Stimulated activated CD8-positive, alpha-beta memory T cell treated with anti-CD3 and anti-CD28 coated beads, Interleukin-15, amount 100 ng/mL, for 24 hours (primary cell): ENCODE data around the gene ILF3.

Source experiments
- DNase-seq: peaks from one replicate; pipeline ENCODE4 v3.0.0-alpha.2; 2020; ENCODE audit warnings: low read depth

ILF3 gene

GRCh38 chr19:10730932-10731331, 76.8 kb downstream of the ILF3 start:
- DNase-seq: no peak

GRCh38 chr19:10735741-10736140, 81.6 kb downstream of the ILF3 start:
- DNase-seq: no peak

GRCh38 chr19:10736189-10736588, 82.0 kb downstream of the ILF3 start:
- DNase-seq: no peak

GRCh38 chr19:10736916-10737551, 82.9 kb downstream of the ILF3 start:
- no peak for DNase-seq

GRCh38 chr19:10737722-10738121, 83.6 kb downstream of the ILF3 start:
- no peak for DNase-seq

GRCh38 chr19:10740798-10741197, 86.7 kb downstream of the ILF3 start:
- no peak for DNase-seq
